Nephron progenitor cell (in vitro differentiated cells): ENCODE data around the gene FAP.

ENCODE experiments used
- DNase-seq: peaks from one replicate; pipeline ENCODE4 v3.0.0; 2021
- H3K27ac Mint-ChIP-seq: 2 replicates; pipeline ENCODE4 v1.8.0; 2021; ENCODE audit warnings: mild to moderate bottlenecking, moderate library complexity, mixed read lengths
- H3K27me3 Mint-ChIP-seq: 2 replicates; pipeline ENCODE4 v1.8.0; 2021; ENCODE audit warnings: mild to moderate bottlenecking, low read depth, mixed read lengths; ENCODE audit not compliant: poor library complexity
- H3K36me3 Mint-ChIP-seq: 2 replicates; pipeline ENCODE4 v1.8.0; 2021; ENCODE audit warnings: low read depth, mixed read lengths
- H3K4me1 Mint-ChIP-seq: 2 replicates; pipeline ENCODE4 v1.8.0; 2021; ENCODE audit warnings: mixed read lengths
- H3K4me3 Mint-ChIP-seq: 2 replicates; pipeline ENCODE4 v1.8.0; 2021; ENCODE audit warnings: mild to moderate bottlenecking, moderate library complexity, mixed read lengths
- H3K9me3 Mint-ChIP-seq: 2 replicates; pipeline ENCODE4 v1.8.0; 2021; ENCODE audit warnings: mild to moderate bottlenecking, moderate library complexity, mixed read lengths
- CTCF ChIP-seq: fragments of 200-600 bp; sonication (generic); IDR thresholded peaks from 2 replicates; pipeline ENCODE4 v1.5.0; 2021; ENCODE audit warnings: antibody characterized with exemption

Gene FAP

DNA sequence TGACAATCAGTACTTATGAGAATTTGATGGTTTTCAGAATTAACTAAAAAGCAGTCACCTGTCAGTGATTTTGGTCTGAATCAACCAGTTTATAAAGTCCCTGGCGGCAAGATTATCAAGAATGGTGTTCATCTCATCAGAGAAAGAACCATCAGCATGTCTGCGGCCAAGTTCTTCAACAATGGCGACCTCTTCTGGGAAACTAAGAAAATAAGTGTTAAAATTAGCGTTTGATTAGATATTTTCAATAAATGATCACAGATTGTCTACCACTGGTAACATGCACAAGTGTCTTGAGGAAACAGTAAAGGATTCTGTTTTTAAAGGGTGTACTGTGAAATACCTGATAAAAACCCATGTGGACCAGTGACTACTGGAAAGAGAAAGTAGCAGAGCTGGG, 99.3 kb downstream of the FAP start:
- Mint-ChIP-seq H3K4me1 (no peaks in the 10 kb centered on the region), H3K27me3 (peaks cover 9% of the 10 kb centered on the region), H3K36me3 (no peaks in the 10 kb centered on the region), H3K4me3 (no peak overlapping the region), H3K9me3 (no peaks in the 10 kb centered on the region), H3K27ac (no peak overlapping the region)
- TF ChIP-seq CTCF, result no peak
- DNase-seq, result no peak

GRCh38 chr2:162138310-162138709, 104.9 kb downstream of the FAP start:
- no peaks in the 10 kb centered on the region for H3K4me1 Mint-ChIP-seq
- H3K4me3 Mint-ChIP-seq, result no peak overlapping the region
- peaks cover 4% of the 10 kb centered on the region for H3K27me3 Mint-ChIP-seq
- no peak for DNase-seq
- H3K27ac Mint-ChIP-seq, result no peak overlapping the region
- no peak for TF ChIP-seq CTCF
- H3K36me3 Mint-ChIP-seq, result no peaks in the 10 kb centered on the region
- no peaks in the 10 kb centered on the region for H3K9me3 Mint-ChIP-seq

DNA sequence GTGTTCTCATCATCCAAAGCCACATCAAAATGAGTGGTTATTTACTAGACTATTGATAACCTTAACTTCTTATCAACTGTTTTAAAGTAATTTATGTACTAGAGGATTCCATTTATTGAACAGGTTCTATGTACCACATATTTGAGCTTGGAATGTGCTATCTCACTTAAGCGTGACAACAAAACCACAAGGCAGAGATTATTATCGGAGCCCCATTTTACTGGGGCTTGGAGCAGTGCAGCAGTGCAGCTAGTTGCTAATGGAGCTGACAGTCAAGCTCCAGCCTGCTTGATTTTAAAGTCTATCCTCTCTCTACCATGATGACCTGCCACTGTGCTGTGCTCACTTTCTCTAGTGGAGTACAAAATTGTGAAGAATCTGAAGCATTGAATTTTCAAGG, 115.8 kb downstream of the FAP start:
- H3K27me3 Mint-ChIP-seq, result peaks cover 4% of the 10 kb centered on the region
- DNase-seq, result no peak
- no peak overlapping the region for H3K4me3 Mint-ChIP-seq
- H3K9me3 Mint-ChIP-seq, result peaks cover 11% of the 10 kb centered on the region
- H3K27ac Mint-ChIP-seq, result no peak overlapping the region
- TF ChIP-seq CTCF, result no peak
- H3K4me1 Mint-ChIP-seq, result peaks cover 6% of the 10 kb centered on the region
- H3K36me3 Mint-ChIP-seq, result no peaks in the 10 kb centered on the region

GRCh38 chr2:162126527-162126926, 116.7 kb downstream of the FAP start:
- TF ChIP-seq CTCF, result no peak
- Mint-ChIP-seq H3K4me3 (no peak overlapping the region), H3K4me1 (peaks cover 6% of the 10 kb centered on the region), H3K27me3 (peaks cover 4% of the 10 kb centered on the region), H3K9me3 (peaks cover 11% of the 10 kb centered on the region), H3K36me3 (no peaks in the 10 kb centered on the region), H3K27ac (no peak overlapping the region)
- DNase-seq, result no peak

GRCh38 chr2:162126111-162126519, 117.1 kb downstream of the FAP start:
- TF ChIP-seq CTCF, result no peak
- DNase-seq, result no peak
- Mint-ChIP-seq H3K27me3 (peaks cover 4% of the 10 kb centered on the region), H3K36me3 (no peaks in the 10 kb centered on the region), H3K4me3 (no peak overlapping the region), H3K9me3 (peaks cover 11% of the 10 kb centered on the region), H3K4me1 (peaks cover 6% of the 10 kb centered on the region), H3K27ac (no peak overlapping the region)

- H3K4me1 Mint-ChIP-seq, result peaks cover 6% of the 10 kb centered on the region
- no peaks in the 10 kb centered on the region for H3K36me3 Mint-ChIP-seq
- peaks cover 3% of the 10 kb centered on the region for H3K9me3 Mint-ChIP-seq
- no peak for DNase-seq
- peaks cover 4% of the 10 kb centered on the region for H3K27me3 Mint-ChIP-seq
- no peak overlapping the region for H3K4me3 Mint-ChIP-seq
- no peak overlapping the region for H3K27ac Mint-ChIP-seq
- TF ChIP-seq CTCF, result no peak
These were observed 118.1 kb downstream of the FAP start for GRCh38 chr2:162125138-162125537.
